ENCODE data around the gene ETFA.

ETFA gene

GRCh38 chr15:76217029-76217881, 94.0 kb downstream of the ETFA start:
- ATAC-seq (ENCODE audit: low read depth) = no peak
- H3K9me3 Mint-ChIP-seq = peaks cover 2% of the 10 kb centered on the region
- peak overlapping the region; percentile 10 for H3K27ac Mint-ChIP-seq
- DNase-seq (ENCODE audit: low spot score in 2 of 2) = no peak
- no peaks in the 10 kb centered on the region for H3K27me3 Mint-ChIP-seq
- H3K36me3 Mint-ChIP-seq = peaks cover 37% of the 10 kb centered on the region
- peaks cover 2% of the 10 kb centered on the region for H3K4me1 Mint-ChIP-seq
- no peak overlapping the region for H3K4me3 Mint-ChIP-seq

GRCh38 chr15:76215634-76216033, 95.6 kb downstream of the ETFA start:
- Mint-ChIP-seq H3K36me3 (peaks cover 35% of the 10 kb centered on the region), H3K27me3 (no peaks in the 10 kb centered on the region), H3K4me3 (no peak overlapping the region), H3K4me1 (peaks cover 2% of the 10 kb centered on the region), H3K27ac (no peak overlapping the region), H3K9me3 (no peaks in the 10 kb centered on the region)
- DNase-seq (ENCODE audit: low spot score in 2 of 2) (no peak), ATAC-seq (ENCODE audit: low read depth) (no peak)

GRCh38 chr15:76209942-76210341, 101.3 kb downstream of the ETFA start:
- H3K4me3 Mint-ChIP-seq = no peak overlapping the region
- no peaks in the 10 kb centered on the region for H3K9me3 Mint-ChIP-seq
- ATAC-seq (ENCODE audit: low read depth) = no peak
- DNase-seq (ENCODE audit: low spot score in 2 of 2) = no peak
- H3K27me3 Mint-ChIP-seq = no peaks in the 10 kb centered on the region
- H3K4me1 Mint-ChIP-seq = no peaks in the 10 kb centered on the region
- H3K36me3 Mint-ChIP-seq = peaks cover 19% of the 10 kb centered on the region
- H3K27ac Mint-ChIP-seq = no peak overlapping the region

DNA sequence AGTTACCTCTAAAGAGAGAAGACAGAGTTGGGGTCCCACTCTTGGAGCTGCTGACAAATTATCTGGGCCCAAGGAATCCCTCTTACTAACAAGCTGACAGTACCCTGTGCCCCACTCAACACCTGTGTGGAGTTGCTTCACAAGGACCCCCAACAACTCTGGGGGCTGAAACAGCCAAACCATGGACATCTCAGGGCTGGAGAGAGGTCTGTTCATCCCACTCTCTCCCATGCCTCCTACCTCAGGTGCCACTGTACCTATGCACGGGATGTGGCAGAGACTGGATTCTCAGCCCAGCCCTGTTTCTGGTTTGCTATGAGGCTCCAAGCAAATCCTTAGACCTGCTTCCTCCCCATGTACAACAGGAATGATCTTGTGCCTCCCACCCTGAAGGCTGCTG, 101.7 kb downstream of the ETFA start:
- Mint-ChIP-seq H3K36me3 (peaks cover 19% of the 10 kb centered on the region), H3K27me3 (no peaks in the 10 kb centered on the region), H3K27ac (no peak overlapping the region), H3K4me1 (no peaks in the 10 kb centered on the region), H3K4me3 (no peak overlapping the region), H3K9me3 (no peaks in the 10 kb centered on the region)
- ATAC-seq (ENCODE audit: low read depth) (no peak), DNase-seq (ENCODE audit: low spot score in 2 of 2) (no peak)

GRCh38 chr15:76208786-76209424, 102.4 kb downstream of the ETFA start:
- Mint-ChIP-seq H3K27ac (no peak overlapping the region), H3K4me1 (no peaks in the 10 kb centered on the region), H3K4me3 (no peak overlapping the region), H3K36me3 (peaks cover 19% of the 10 kb centered on the region), H3K9me3 (no peaks in the 10 kb centered on the region), H3K27me3 (no peaks in the 10 kb centered on the region)
- DNase-seq (ENCODE audit: low spot score in 2 of 2) = no peak
- ATAC-seq (ENCODE audit: low read depth) = no peak

GRCh38 chr15:76208084-76208785, 103.0 kb downstream of the ETFA start:
- no peak for ATAC-seq (ENCODE audit: low read depth)
- Mint-ChIP-seq H3K9me3 (no peaks in the 10 kb centered on the region), H3K4me1 (no peaks in the 10 kb centered on the region), H3K27ac (peak overlapping the region; percentile 32), H3K27me3 (no peaks in the 10 kb centered on the region), H3K4me3 (no peak overlapping the region), H3K36me3 (peaks cover 17% of the 10 kb centered on the region)
- no peak for DNase-seq (ENCODE audit: low spot score in 2 of 2)

GRCh38 chr15:76206325-76206976, 104.8 kb downstream of the ETFA start:
- H3K27ac Mint-ChIP-seq = no peak overlapping the region
- H3K4me1 Mint-ChIP-seq = no peaks in the 10 kb centered on the region
- peaks cover 8% of the 10 kb centered on the region for H3K36me3 Mint-ChIP-seq
- H3K4me3 Mint-ChIP-seq = no peak overlapping the region
- no peaks in the 10 kb centered on the region for H3K27me3 Mint-ChIP-seq
- DNase-seq (ENCODE audit: low spot score in 2 of 2) = no peak
- no peaks in the 10 kb centered on the region for H3K9me3 Mint-ChIP-seq
- no peak for ATAC-seq (ENCODE audit: low read depth)

DNA sequence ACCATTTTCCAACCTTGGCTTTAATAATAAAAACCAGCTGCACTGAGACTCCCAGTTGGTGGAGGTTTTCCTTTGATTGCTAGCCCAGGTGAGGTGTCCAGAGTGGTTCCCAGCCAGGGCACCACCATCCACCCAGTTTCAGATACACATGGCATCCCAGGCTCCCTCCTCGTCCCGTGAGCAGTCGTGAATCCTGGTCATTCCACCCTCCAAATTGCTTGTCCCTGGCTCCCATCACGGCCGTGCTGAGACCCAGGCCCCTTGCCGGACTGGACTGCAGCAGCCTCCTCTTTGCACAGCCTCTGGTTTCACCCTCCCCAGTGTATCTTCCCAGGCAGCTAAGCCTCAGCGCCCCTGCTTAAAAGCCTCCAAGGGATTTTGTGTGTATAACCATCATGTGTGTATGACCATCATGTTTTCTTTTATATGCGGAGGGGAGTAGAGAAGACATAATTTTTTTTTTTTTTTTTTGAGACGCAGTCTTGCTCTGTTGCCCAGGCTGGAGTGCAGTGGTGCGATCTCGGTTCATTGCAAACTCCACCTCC, 106.3 kb downstream of the ETFA start:
- ATAC-seq (ENCODE audit: low read depth) = no peak
- peaks cover 8% of the 10 kb centered on the region for H3K36me3 Mint-ChIP-seq

DNA sequence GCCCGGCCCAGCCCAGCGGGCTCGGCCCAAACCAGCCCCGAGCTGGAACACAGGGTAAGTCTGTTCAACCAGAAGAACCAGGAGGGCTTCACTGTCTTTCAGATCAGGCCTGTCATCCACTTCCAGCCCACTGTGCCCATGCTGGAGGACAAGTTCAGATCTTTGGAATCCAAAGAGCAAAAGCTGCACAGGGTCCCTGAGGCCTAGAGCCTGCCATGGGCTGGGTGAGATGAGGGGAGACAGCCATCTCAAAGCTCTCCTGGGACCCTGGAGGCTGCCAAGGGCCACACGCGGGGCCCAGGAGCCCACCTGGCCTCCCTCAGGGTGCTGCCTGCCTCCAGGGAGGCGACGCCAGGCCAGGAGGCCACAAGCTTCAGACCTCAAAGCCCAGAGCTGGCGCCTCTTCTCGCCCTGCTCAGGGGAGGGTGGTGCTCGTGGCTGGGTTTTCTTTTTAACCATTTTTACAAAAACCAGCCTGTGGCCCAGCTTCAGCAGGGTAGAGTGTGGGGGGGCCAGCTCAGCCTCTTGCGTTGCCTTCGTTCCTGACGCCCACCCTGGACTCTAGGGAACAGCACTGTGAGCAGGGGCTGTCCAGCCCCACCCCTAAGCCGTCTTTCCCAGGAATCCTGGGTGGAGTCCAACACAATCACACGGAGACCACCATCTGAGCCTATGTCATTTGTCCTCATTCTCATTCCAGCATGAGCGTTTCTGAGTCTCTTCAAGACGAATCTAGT, 107.0 kb downstream of the ETFA start:
- H3K4me1 Mint-ChIP-seq = no peaks in the 10 kb centered on the region
- H3K27me3 Mint-ChIP-seq = no peaks in the 10 kb centered on the region
- peaks cover 8% of the 10 kb centered on the region for H3K36me3 Mint-ChIP-seq
- no peak overlapping the region for H3K4me3 Mint-ChIP-seq
- no peaks in the 10 kb centered on the region for H3K9me3 Mint-ChIP-seq
- H3K27ac Mint-ChIP-seq = no peak overlapping the region
- ATAC-seq (ENCODE audit: low read depth) (no peak), DNase-seq (ENCODE audit: low spot score in 2 of 2) (no peak)

More for the DNA sequence above, 106.3 kb downstream of the ETFA start:
- no peak overlapping the region for H3K27ac Mint-ChIP-seq
- no peak overlapping the region for H3K4me3 Mint-ChIP-seq
- DNase-seq (ENCODE audit: low spot score in 2 of 2) = no peak
- no peaks in the 10 kb centered on the region for H3K27me3 Mint-ChIP-seq
- H3K4me1 Mint-ChIP-seq = no peaks in the 10 kb centered on the region
- H3K9me3 Mint-ChIP-seq = no peaks in the 10 kb centered on the region

DNA sequence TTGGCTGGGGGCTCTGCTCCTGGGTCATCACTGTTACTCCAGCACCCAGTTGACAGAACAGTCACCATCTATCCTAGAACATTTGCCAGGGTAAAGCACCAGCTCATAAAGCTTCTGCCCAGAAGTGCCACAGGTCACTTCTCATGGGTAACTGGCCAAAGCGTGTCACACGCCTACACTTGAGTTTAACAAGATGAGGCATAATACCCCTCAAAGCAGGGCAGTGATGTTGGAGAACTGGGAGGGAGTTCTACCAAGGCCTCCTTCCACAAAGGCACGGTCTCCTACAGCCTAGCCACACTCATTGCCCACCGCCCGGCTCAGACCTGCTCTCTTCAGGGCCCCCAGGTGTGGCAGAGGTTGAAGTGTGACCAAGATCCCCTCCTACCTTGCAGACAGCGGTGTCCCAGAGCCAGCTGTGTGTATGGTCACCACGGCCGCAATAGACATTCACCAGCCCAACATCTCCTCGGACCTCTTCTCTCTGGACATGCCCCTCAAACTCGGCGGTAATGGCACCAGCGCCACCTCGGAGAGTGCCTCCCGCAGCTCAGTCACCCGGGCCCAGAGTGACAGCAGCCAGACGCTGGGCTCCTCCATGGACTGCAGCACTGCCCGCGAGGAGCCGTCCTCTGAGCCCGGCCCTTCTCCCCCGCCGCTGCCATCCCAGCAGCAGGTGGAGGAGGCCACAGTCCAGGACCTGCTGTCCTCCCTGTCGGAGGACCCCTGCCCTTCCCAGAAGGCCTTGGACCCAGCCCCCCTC, 107.7 kb downstream of the ETFA start:
- Mint-ChIP-seq H3K9me3 (no peaks in the 10 kb centered on the region), H3K27ac (no peak overlapping the region), H3K4me3 (no peak overlapping the region), H3K4me1 (no peaks in the 10 kb centered on the region), H3K36me3 (peaks cover 8% of the 10 kb centered on the region), H3K27me3 (no peaks in the 10 kb centered on the region)
- ATAC-seq (ENCODE audit: low read depth) (no peak), DNase-seq (ENCODE audit: low spot score in 2 of 2) (no peak)

GRCh38 chr15:76201536-76202255, 109.6 kb downstream of the ETFA start:
- DNase-seq (ENCODE audit: low spot score in 2 of 2) (no peak), ATAC-seq (ENCODE audit: low read depth) (no peak)
- H3K9me3 Mint-ChIP-seq = no peaks in the 10 kb centered on the region
- H3K36me3 Mint-ChIP-seq = no peaks in the 10 kb centered on the region
- H3K27me3 Mint-ChIP-seq = no peaks in the 10 kb centered on the region
- H3K4me3 Mint-ChIP-seq = no peak overlapping the region
- H3K27ac Mint-ChIP-seq = peak overlapping the region; percentile 71
- no peaks in the 10 kb centered on the region for H3K4me1 Mint-ChIP-seq

- Mint-ChIP-seq H3K27me3 (no peaks in the 10 kb centered on the region), H3K9me3 (no peaks in the 10 kb centered on the region), H3K36me3 (no peaks in the 10 kb centered on the region), H3K27ac (no peak overlapping the region), H3K4me1 (no peaks in the 10 kb centered on the region), H3K4me3 (no peak overlapping the region)
- ATAC-seq (ENCODE audit: low read depth) = no peak
- DNase-seq (ENCODE audit: low spot score in 2 of 2) = no peak
These were observed 110.6 kb downstream of the ETFA start for GRCh38 chr15:76200641-76201105.
